GM23248 (cell line): ENCODE measurements around the gene MUC22. TPM values are rescaled to one million over a fixed set of nuclear protein-coding genes. Genes with fewer than 3 reads are reported as not detected.
"Not testable (repeated sequence)": the region's sequence is repeated elsewhere in the genome, so short reads cannot be mapped to it uniquely, and the experiment has no call there.

Source experiments
- DNase-seq: peaks from one replicate; pipeline ENCODE4 v3.0.0-alpha.2; 2015
- H2AFZ ChIP-seq: fragments of 200-600 bp; sonication (generic); 2 replicates; pipeline ENCODE4 v1.6.1; 2016; ENCODE audit warnings: antibody characterized with exemption
- H3F3A ChIP-seq: fragments of 200-600 bp; sonication (generic); 2 replicates; pipeline ENCODE4 v1.6.1; 2016; ENCODE audit warnings: mild to moderate bottlenecking, antibody characterized with exemption, mixed run types; ENCODE audit not compliant: insufficient read depth
- H3K27ac ChIP-seq: fragments of 200-600 bp; sonication (generic); 2 replicates; pipeline ENCODE4 v1.5.1; 2016; ENCODE audit warnings: mild to moderate bottlenecking
- H3K27me3 ChIP-seq: fragments of 200-600 bp; sonication (generic); replicated peaks from 2 replicates; pipeline ENCODE4 v1.6.1; 2016; ENCODE audit warnings: mild to moderate bottlenecking; ENCODE audit not compliant: insufficient read depth
- H3K36me3 ChIP-seq: fragments of 200-600 bp; sonication (generic); 2 replicates; pipeline ENCODE4 v1.6.1; 2016; ENCODE audit warnings: low read depth, mild to moderate bottlenecking
- H3K4me1 ChIP-seq: fragments of 200-600 bp; sonication (generic); 2 replicates; pipeline ENCODE4 v1.6.1; 2016; ENCODE audit warnings: mild to moderate bottlenecking; ENCODE audit not compliant: insufficient read depth
- H3K4me2 ChIP-seq: fragments of 200-600 bp; sonication (generic); one replicate; pipeline ENCODE4 v1.6.1; 2016; ENCODE audit warnings: mild to moderate bottlenecking; ENCODE audit not compliant: unreplicated experiment
- H3K4me3 ChIP-seq: fragments of 200-600 bp; sonication (generic); 2 replicates; pipeline ENCODE4 v1.5.1; 2016; ENCODE audit warnings: mild to moderate bottlenecking
- H3K79me2 ChIP-seq: fragments of 200-600 bp; sonication (generic); 2 replicates; pipeline ENCODE4 v1.6.1; 2016; ENCODE audit warnings: mild to moderate bottlenecking; ENCODE audit not compliant: insufficient read depth
- H3K9ac ChIP-seq: fragments of 200-600 bp; sonication (generic); 2 replicates; pipeline ENCODE4 v1.6.1; 2016; ENCODE audit warnings: mild to moderate bottlenecking
- H3K9me2 ChIP-seq: fragments of 200-600 bp; sonication (generic); 2 replicates; pipeline ENCODE4 v1.6.1; 2016; ENCODE audit warnings: mixed run types, mild to moderate bottlenecking, moderate library complexity; ENCODE audit not compliant: insufficient read depth
- H3K9me3 ChIP-seq: fragments of 200-600 bp; sonication (generic); one replicate; pipeline ENCODE4 v1.6.1; 2017; ENCODE audit warnings: low read depth
- H4K20me1 ChIP-seq: fragments of 200-600 bp; sonication (generic); 2 replicates; pipeline ENCODE4 v1.6.0; 2016; ENCODE audit not compliant: insufficient read depth
- EZH2 ChIP-seq: fragments of 200-600 bp; sonication (generic); IDR thresholded peaks from 2 replicates; pipeline ENCODE4 v1.6.1; 2018; ENCODE audit warnings: antibody characterized with exemption, mild to moderate bottlenecking; ENCODE audit not compliant: insufficient read depth, poor library complexity, severe bottlenecking
- EZH2phosphoT487 ChIP-seq: fragments of 200-600 bp; sonication (generic); IDR thresholded peaks from 2 replicates; pipeline ENCODE4 v1.6.1; 2018; ENCODE audit warnings: antibody characterized with exemption, moderate library complexity, mild to moderate bottlenecking, low read depth; ENCODE audit not compliant: insufficient read depth
- WGBS, 2 experiments: methylation state at CpG; one replicate each; pipeline ENCODE4 v1.1.6; 2015 to 2017; ENCODE audit warnings: low lambda C conversion rate in 2 of 2, low coverage in 1 of 2; ENCODE audit errors: missing lambda C conversion rate in 2 of 2; 5-methylcytosine and 5-hydroxymethylcytosine counted together
- in situ Hi-C: fragments of 300-500 bp; cut with MboI; formaldehyde crosslinking; loops from 2 replicates; pipeline ENCODE4 v1.15.0; 2020
- polyA plus RNA-seq: library from polyadenylated mRNA; unstranded; fragments of >200 nt; fragmentation: Nextera tagmentation; extraction: Ambion mirVana; gene quantifications from 2 replicates; pipeline ENCODE4 v1.2.1, GENCODE V29; 2016
- total RNA-seq: library from RNA; depleted of rRNA; stranded (reverse); fragments of >200 nt; shearing (Covaris generic); gene quantifications from 2 replicates; pipeline ENCODE4 v1.2.3, GENCODE V29; 2014

Gene MUC22
- total and polyA plus RNA-seq, 2 experiments from 2014 or later, result not detected

DNA sequence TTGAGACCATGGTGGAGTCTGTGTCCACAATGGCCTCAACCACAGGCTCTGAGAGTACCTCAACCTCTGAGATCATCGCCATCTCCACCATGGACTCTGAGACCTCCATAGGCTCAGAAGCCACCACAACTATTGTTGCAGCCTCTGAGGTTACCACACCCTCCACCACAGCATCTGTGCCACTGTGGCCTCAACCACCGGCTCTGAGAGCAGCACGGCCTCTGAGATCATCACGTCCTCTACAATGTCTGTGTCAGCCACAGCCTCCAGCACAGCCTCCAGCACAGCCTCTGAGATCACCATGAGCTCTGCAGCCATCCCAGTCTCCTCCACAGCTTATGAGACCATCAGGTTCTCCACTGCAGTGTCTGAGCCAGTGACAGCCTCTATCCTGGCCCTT lies 46.2 kb upstream of the MUC22 start:
- Histone ChIP-seq H3K27ac (no peak overlapping the region), H3K36me3 (no peaks in the 10 kb centered on the region), H4K20me1 (no peaks in the 10 kb centered on the region), H3K4me1 (no peaks in the 10 kb centered on the region), H3K27me3 (peaks cover 20% of the 10 kb centered on the region), H3K9me3 (no peaks in the 10 kb centered on the region), H2AFZ (no peak overlapping the region), H3K9ac (no peak overlapping the region), H3K4me3 (no peak overlapping the region), H3F3A (peaks cover 4% of the 10 kb centered on the region; the same call in 1 of the 2 replicates), H3K9me2 (no peaks in the 10 kb centered on the region), H3K79me2 (no peaks in the 10 kb centered on the region), H3K4me2 (no peak overlapping the region)
- TF ChIP-seq EZH2 (no peak), EZH2phosphoT487 (no peak)
- 63 to 75% methylated on average over 4 of the region's 4 CpGs for WGBS, 2 experiments
- in situ Hi-C loops, result no loop called here
- no peak for DNase-seq

DNA sequence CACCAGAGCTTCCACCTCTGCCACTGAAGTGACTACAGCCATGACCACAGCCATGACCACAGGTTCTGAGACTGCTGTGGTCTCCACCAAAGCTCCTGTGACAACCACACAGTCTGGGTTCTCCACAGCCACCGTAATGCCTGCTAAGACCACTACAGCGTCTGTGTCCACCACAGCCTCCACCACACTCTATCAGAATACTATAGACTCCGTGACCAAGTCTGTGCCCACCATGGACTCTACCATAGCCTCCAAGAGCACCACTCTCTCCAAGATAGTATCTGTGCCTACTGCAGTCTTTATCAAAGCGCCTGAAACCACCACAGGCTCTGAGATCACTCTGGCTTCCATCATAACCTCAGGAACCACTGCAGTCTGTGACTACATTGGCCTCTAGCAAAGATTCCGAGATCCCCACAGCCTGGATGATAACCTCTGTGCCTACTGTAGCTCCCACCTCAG lies 45.1 kb upstream of the MUC22 start:
- WGBS, 2 experiments, result 67 to 69% methylated on average over 5 of the region's 5 CpGs
- no peak for DNase-seq
- no peaks in the 10 kb centered on the region for H3K4me1 ChIP-seq

DNA sequence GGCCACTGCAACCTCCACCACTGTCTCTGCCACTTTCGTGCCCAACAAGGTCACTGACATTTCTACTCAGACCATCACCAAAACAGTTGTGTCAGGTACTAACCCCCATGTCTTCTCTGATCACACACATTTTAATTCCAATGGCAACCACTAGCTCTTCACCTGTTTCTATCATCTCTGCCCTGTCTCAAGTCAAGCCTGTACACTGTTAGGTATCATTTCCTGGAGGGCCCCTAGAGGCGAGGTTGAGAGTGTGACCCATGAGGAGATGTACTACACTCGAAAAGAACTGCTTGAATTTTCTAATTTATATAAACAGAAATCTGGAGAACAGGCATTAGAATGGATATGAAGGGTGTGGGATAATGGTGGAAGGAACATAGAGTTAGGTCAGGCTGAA lies 44.1 kb upstream of the MUC22 start:
- Histone ChIP-seq H3K4me2 (no peak overlapping the region), H3K27me3 (peaks cover 15% of the 10 kb centered on the region), H4K20me1 (no peaks in the 10 kb centered on the region), H3K4me3 (no peak overlapping the region), H3K9me3 (no peaks in the 10 kb centered on the region), H3K9me2 (no peaks in the 10 kb centered on the region), H2AFZ (no peak overlapping the region), H3K27ac (no peak overlapping the region), H3K4me1 (no peaks in the 10 kb centered on the region), H3F3A (peaks cover 4% of the 10 kb centered on the region; the same call in 1 of the 2 replicates), H3K36me3 (no peaks in the 10 kb centered on the region), H3K9ac (no peak overlapping the region), H3K79me2 (no peaks in the 10 kb centered on the region)
- no peak for DNase-seq
- WGBS, 2 experiments, result 26 to 28% methylated on average over 3 of the region's 3 CpGs
- TF ChIP-seq EZH2, result no peak
- TF ChIP-seq EZH2phosphoT487, result no peak
- in situ Hi-C loops, result no loop called here

More for the DNA sequence above, 45.1 kb upstream of the MUC22 start:
- in situ Hi-C loops, result no loop called here
- H3K79me2 ChIP-seq, result no peaks in the 10 kb centered on the region
- no peaks in the 10 kb centered on the region for H3K9me2 ChIP-seq
- H3K36me3 ChIP-seq, result no peaks in the 10 kb centered on the region
- no peak overlapping the region for H3K4me2 ChIP-seq
- no peak overlapping the region for H2AFZ ChIP-seq
- H3K9ac ChIP-seq, result no peak overlapping the region
- H4K20me1 ChIP-seq, result no peaks in the 10 kb centered on the region
- TF ChIP-seq EZH2phosphoT487 (no peak), EZH2 (no peak)
- no peaks in the 10 kb centered on the region for H3K9me3 ChIP-seq
- no peak overlapping the region for H3K27ac ChIP-seq
- peaks cover 20% of the 10 kb centered on the region for H3K27me3 ChIP-seq
- peaks cover 4% of the 10 kb centered on the region; the same call in 1 of the 2 replicates for H3F3A ChIP-seq
- H3K4me3 ChIP-seq, result no peak overlapping the region

DNA sequence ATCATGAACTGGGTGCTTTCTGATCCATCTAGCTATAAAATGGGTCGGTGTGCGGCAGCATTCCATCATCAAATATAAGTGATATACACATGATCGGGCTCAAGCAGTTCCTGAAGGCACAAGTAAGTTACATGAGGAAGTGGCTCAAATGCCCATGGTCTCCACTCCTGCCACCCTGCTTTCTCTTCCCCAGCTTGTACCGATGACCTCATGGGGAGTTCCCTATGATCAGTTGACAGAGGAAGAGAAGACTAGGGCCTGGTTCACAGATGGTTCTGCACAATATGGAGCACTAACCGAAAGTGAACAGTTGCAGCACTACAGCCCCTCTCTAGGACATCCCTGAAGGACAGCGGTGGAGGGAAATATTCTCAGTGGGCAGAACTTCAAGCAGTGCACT lies 41.1 kb upstream of the MUC22 start:
- H3K4me2 ChIP-seq, H2AFZ ChIP-seq, H3K27ac ChIP-seq, H3K9me3 ChIP-seq, DNase-seq, H3K79me2 ChIP-seq, H3K4me3 ChIP-seq, H3K9me2 ChIP-seq, H3F3A ChIP-seq, H3K36me3 ChIP-seq, H3K4me1 ChIP-seq, H3K9ac ChIP-seq, in situ Hi-C loops, H4K20me1 ChIP-seq: not testable (repeated sequence)
- peaks cover 19% of the 10 kb centered on the region; the same call in 1 of the 2 replicates for H3K27me3 ChIP-seq
- WGBS, 2 experiments, result 85 to 89% methylated on average over 6 of the region's 6 CpGs

DNA sequence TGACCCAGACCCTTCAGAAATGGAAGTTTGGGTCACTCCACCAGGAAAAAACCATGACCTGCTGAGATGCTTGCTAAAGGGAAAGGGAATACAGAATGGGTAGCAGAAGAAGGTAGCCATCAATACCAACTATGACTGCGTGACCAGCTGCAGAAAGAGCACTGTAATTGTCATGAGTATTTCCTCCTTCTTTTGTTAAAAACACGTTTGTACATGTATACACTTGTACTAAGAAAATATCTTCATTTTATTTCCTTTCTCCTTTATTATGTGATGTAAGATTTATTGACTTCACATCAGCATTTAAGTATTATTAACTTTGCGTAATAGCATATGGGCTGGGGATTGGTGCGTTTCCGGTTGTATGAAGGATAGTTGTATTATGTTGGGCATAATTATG lies 39.3 kb upstream of the MUC22 start:
- Histone ChIP-seq H3F3A (peaks cover 4% of the 10 kb centered on the region; the same call in 1 of the 2 replicates), H4K20me1 (no peaks in the 10 kb centered on the region), H3K4me2 (no peak overlapping the region), H3K9me2 (no peaks in the 10 kb centered on the region), H3K9me3 (no peaks in the 10 kb centered on the region), H3K4me1 (no peaks in the 10 kb centered on the region), H2AFZ (no peak overlapping the region), H3K27ac (no peak overlapping the region), H3K79me2 (no peaks in the 10 kb centered on the region), H3K27me3 (peaks cover 12% of the 10 kb centered on the region; the same call in 1 of the 2 replicates), H3K36me3 (no peaks in the 10 kb centered on the region), H3K4me3 (no peak overlapping the region), H3K9ac (no peak overlapping the region)
- TF ChIP-seq EZH2, result no peak
- no peak for TF ChIP-seq EZH2phosphoT487
- in situ Hi-C loops, result no loop called here
- WGBS, 2 experiments, result 61 to 62% methylated on average over 5 of the region's 5 CpGs
- no peak for DNase-seq
